ENCODE data around the gene ZNF500. TPM values are rescaled to one million over a fixed set of nuclear protein-coding genes. Genes with fewer than 3 reads are reported as not detected.
"Not testable (repeated sequence)": the region's sequence is repeated elsewhere in the genome, so short reads cannot be mapped to it uniquely, and the experiment has no call there.

The ZNF500 gene
- total RNA-seq, 1 experiment from 2014 or later = 11.8 TPM

- DNase-seq (ENCODE audit: low read depth) = no peak
Measured at GRCh38 chr16:4746215-4746614, 20.7 kb downstream of the ZNF500 start.

GRCh38 chr16:4745274-4745569 lies 21.7 kb downstream of the ZNF500 start:
- no peak for DNase-seq (ENCODE audit: low read depth)

- DNase-seq (ENCODE audit: low read depth) = no peak
Measured at GRCh38 chr16:4744555-4745273, 22.2 kb downstream of the ZNF500 start.

GRCh38 chr16:4743226-4743878 lies 23.6 kb downstream of the ZNF500 start:
- no peak for DNase-seq (ENCODE audit: low read depth)

GRCh38 chr16:4738370-4738769 lies 28.6 kb downstream of the ZNF500 start:
- DNase-seq (ENCODE audit: low read depth) = not testable (repeated sequence)

- no peak for DNase-seq (ENCODE audit: low read depth)
Measured at GRCh38 chr16:4737545-4737944, 29.4 kb downstream of the ZNF500 start.

- no peak for DNase-seq (ENCODE audit: low read depth)
Measured at GRCh38 chr16:4736546-4736945, 30.4 kb downstream of the ZNF500 start.

GRCh38 chr16:4734730-4735535 lies 32.0 kb downstream of the ZNF500 start:
- peak; percentile 72 for DNase-seq (ENCODE audit: low read depth)

- peak; percentile 95 for DNase-seq (ENCODE audit: low read depth)
Measured at GRCh38 chr16:4734063-4734729, 32.8 kb downstream of the ZNF500 start, which contains the start of the genes ANKS3 and DNAAF8. TSS of gene ANKS3 (minus strand) at chr16:4734271. CDS start at chr16:4730149, 4,122 bp downstream. TSS of gene DNAAF8 (plus strand) at chr16:4734537. CDS start at chr16:4736515, 1,978 bp downstream.

- DNase-seq (ENCODE audit: low read depth) = no peak
Measured at GRCh38 chr16:4733747-4734062, 33.3 kb downstream of the ZNF500 start.

- no peak for DNase-seq (ENCODE audit: low read depth)
Measured at GRCh38 chr16:4733211-4733742, 33.7 kb downstream of the ZNF500 start.

GRCh38 chr16:4729876-4730275 lies 37.1 kb downstream of the ZNF500 start:
- no peak for DNase-seq (ENCODE audit: low read depth)

GRCh38 chr16:4728676-4729075 lies 38.3 kb downstream of the ZNF500 start:
- DNase-seq (ENCODE audit: low read depth) = no peak

- DNase-seq (ENCODE audit: low read depth) = no peak
Measured at GRCh38 chr16:4726616-4727015, 40.3 kb downstream of the ZNF500 start.

- DNase-seq (ENCODE audit: low read depth) = no peak
Measured at GRCh38 chr16:4724661-4725270, 42.2 kb downstream of the ZNF500 start.

- DNase-seq (ENCODE audit: low read depth) = no peak
Measured at GRCh38 chr16:4723071-4723767, 43.7 kb downstream of the ZNF500 start.

GRCh38 chr16:4718466-4718865 lies 48.5 kb downstream of the ZNF500 start:
- no peak for DNase-seq (ENCODE audit: low read depth)

GRCh38 chr16:4714996-4715395 lies 52.0 kb downstream of the ZNF500 start:
- DNase-seq (ENCODE audit: low read depth) = peak; percentile 45

GRCh38 chr16:4713663-4714501 lies 53.1 kb downstream of the ZNF500 start:
- DNase-seq (ENCODE audit: low read depth) = no peak

- peak; percentile 83 for DNase-seq (ENCODE audit: low read depth)
Measured at GRCh38 chr16:4709481-4709880, 57.5 kb downstream of the ZNF500 start.

Data from LHCN-M2 (cell line).